ENCODE measurements around the gene SUSD3. TPM values are rescaled to one million over a fixed set of nuclear protein-coding genes. Genes with fewer than 3 reads are reported as not detected.

SUSD3 gene
- total and polyA plus RNA-seq, 2 of the 4 experiments (the other 2 are of a cell fraction): 0.54 to 1.5 TPM

DNA sequence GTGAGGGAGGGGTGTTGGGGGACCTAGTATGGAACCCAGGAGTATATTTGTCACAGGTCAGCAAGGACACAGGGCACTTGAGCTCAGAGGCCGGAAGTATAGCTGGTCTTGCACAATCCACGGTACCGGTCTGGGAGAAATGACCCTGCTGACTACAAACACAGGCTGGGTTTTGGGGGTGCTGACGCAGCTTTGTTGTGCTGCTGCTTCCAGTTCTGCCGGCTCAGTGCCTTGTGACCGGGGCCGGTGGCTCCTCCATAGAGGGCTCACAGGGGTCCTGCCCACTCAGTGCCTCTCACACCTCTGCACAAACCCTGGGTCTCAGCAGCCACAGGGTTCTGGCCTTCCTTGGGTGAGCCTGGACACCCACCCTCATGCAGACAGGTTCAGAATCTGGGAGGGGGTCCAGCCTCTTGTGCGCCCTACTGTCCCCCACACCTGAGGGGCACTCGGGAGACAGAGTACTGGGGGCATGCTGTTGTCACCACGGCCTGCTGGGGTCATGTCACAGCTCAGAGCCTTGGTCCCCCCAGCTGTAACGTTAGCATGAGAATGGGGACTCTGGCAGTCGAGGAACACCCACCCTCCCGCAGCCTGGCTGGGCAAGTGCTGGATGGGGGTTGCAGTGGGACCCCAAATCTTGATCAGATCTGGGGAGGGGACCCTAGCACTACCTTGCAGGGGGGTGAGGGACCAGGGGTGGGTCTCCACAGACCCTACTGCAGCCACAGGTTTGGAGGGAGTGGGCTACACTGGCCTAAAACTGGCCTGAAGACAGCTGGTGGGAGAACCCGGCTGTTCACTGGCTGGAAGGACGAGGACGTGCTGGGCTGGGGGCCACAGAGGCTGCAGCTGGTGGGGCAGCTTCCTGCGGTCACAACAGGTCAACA is 57.8 kb downstream of the SUSD3 start:
- no peak overlapping the region for H3K4me3 ChIP-seq (ENCODE audit: insufficient read depth, low read depth, low read length)
- H2BK120ac ChIP-seq (ENCODE audit: low read depth, low read length): peak overlapping the region; percentile 46
- H3K27ac ChIP-seq (ENCODE audit: insufficient read depth, low read length): peak overlapping the region; percentile 76
- H3K27me3 ChIP-seq (ENCODE audit: control insufficient read depth, insufficient read depth, low read length): no peaks in the 10 kb centered on the region
- peak overlapping the region; percentile 75 for H2BK5ac ChIP-seq (ENCODE audit: low read depth, low read length, poor library complexity, severe bottlenecking)
- 0 out of 4 replicates have a peak, but pooled peaks cover 3 to 5% of the 10 kb centered on the region in 2 experiments for H3K79me1 ChIP-seq (ENCODE audit: low read depth in 1 of 2, low read length in 2 of 2)
- DNase-seq: peak; percentile 72
- H3K4me1 ChIP-seq (ENCODE audit: control insufficient read depth, insufficient read depth, low read length): peaks cover 15% of the 10 kb centered on the region
- H3K23ac ChIP-seq (ENCODE audit: low read depth, low read length): 0 out of 2 replicates have a peak overlapping the region, but pooled peaks have one; percentile 33
- peak overlapping the region; percentile 71 to 90 for H4K8ac ChIP-seq (ENCODE audit: low read depth in 2 of 2, low read length in 2 of 2)
- peak overlapping the region; percentile 89 for H4K91ac ChIP-seq (ENCODE audit: insufficient read depth, low read depth, low read length)
- ChIA-PET POLR2A (ENCODE audit: unreplicated experiment) (no interaction called here), CTCF (interaction anchor here (0.6 kb wide), 1 partner anchor 186 kb away, joined by 3 read pairs; no protein-coding TSS in a partner anchor)
- H4K5ac ChIP-seq (ENCODE audit: low read depth, low read length): peak overlapping the region; percentile 73
- dilution Hi-C loops (cut with HindIII; ENCODE audit: low sequenced_read_pairs, unreplicated experiment): no loop called here
- H3K9me3 ChIP-seq (ENCODE audit: control insufficient read depth, insufficient read depth, low read length): no peaks in the 10 kb centered on the region
- peak overlapping the region; percentile 84 for H3K4ac ChIP-seq (ENCODE audit: low read depth, low read length)
- 0 out of 2 replicates have a peak overlapping the region, but pooled peaks have one; percentile 30 for H3K56ac ChIP-seq (ENCODE audit: extremely low read depth, insufficient read depth, low read length)
- peak; percentile 98 for TF ChIP-seq CEBPB (IDR thresholded peaks at IDR 0.05; ENCODE audit: low read depth, low read length)
- TF ChIP-seq MAZ (IDR thresholded peaks at IDR 0.05; ENCODE audit: borderline replicate concordance, low read depth, low read length): peak; percentile 8; the same call in 1 of the 2 replicates
- TF ChIP-seq RAD21 (IDR thresholded peaks at IDR 0.05; ENCODE audit: low read length): no peak
- no peak for TF ChIP-seq MXI1 (IDR thresholded peaks at IDR 0.05; ENCODE audit: borderline replicate concordance, low read depth, low read length)
- TF ChIP-seq MAFK (IDR thresholded peaks at IDR 0.05; ENCODE audit: low read depth, low read length): peak; percentile 62
- peak; percentile 10; the same call in 1 of the 2 replicates for TF ChIP-seq NFE2L2 (IDR thresholded peaks at IDR 0.05; ENCODE audit: low read depth, low read length)
- TF ChIP-seq, protein P1, sequence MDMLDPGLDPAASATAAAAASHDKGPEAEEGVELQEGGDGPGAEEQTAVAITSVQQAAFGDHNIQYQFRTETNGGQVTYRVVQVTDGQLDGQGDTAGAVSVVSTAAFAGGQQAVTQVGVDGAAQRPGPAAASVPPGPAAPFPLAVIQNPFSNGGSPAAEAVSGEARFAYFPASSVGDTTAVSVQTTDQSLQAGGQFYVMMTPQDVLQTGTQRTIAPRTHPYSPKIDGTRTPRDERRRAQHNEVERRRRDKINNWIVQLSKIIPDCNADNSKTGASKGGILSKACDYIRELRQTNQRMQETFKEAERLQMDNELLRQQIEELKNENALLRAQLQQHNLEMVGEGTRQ (IDR thresholded peaks at IDR 0.05; ENCODE audit: low read depth, low read length): peak; percentile 18; the same call in 1 of the 2 replicates
- peaks cover 10% of the 10 kb centered on the region; the same call in 1 of the 2 replicates for H3K36me3 ChIP-seq (ENCODE audit: control insufficient read depth, insufficient read depth, low read length)
- peaks cover 20% of the 10 kb centered on the region for H3K9me1 ChIP-seq (ENCODE audit: insufficient read depth, low read length)
- H3K18ac ChIP-seq (ENCODE audit: low read depth, low read length): peak overlapping the region; percentile 66
- BruUV-seq (replicated peaks): no TSS peak
- H3K14ac ChIP-seq (replicated peaks; ENCODE audit: low read depth, low read length): peak overlapping the region; percentile 87
- 0 out of 2 replicates have a peak overlapping the region, but pooled peaks have one; percentile 18 for H3K4me2 ChIP-seq (ENCODE audit: low read depth, low read length)
- peak; percentile 33 for ATAC-seq (ENCODE audit: low read depth)
- peak overlapping the region; percentile 53; the same call in 1 of the 2 replicates for H2BK20ac ChIP-seq (ENCODE audit: low read depth, low read length)
- in situ Hi-C loops (cut with MboI; ENCODE audit: low sequenced_read_pairs): loop anchor here (10.0 to 25.0 kb wide), 2 partner anchors 338 to 446 kb away; partner anchors contain the start of genes FAM120A and FAM120AOS
- peak overlapping the region; percentile 10 for H3K9ac ChIP-seq (ENCODE audit: low read depth, low read length)
- H2AK5ac ChIP-seq (ENCODE audit: low read depth, low read length): peak overlapping the region; percentile 73
- H4K20me1 ChIP-seq (ENCODE audit: insufficient read depth, low read length): no peaks in the 10 kb centered on the region; the same call in 1 of the 2 replicates
- peak overlapping the region; percentile 96 for H2AK9ac ChIP-seq (replicated peaks; ENCODE audit: low read depth, low read length, poor library complexity)
- peak overlapping the region; percentile 88 for H2AFZ ChIP-seq (replicated peaks; ENCODE audit: low read length, poor library complexity)
- WGBS, 2 experiments (ENCODE audit: extremely low coverage in 2 of 2, insufficient read length in 1 of 2): 53% methylated on average over 7 of the region's 17 CpGs; no CpG with 5 or more reads in 1 of the 2 experiments
- intact Hi-C loops (cut with micrococcal nuclease): no loop called here
- peak overlapping the region; percentile 79; the same call in 2 of the 3 replicates for H2BK15ac ChIP-seq (ENCODE audit: low read depth, low read length)
